Fibroblast of villous mesenchyme (primary cell): ENCODE results near the gene TMEM208. TPM values are rescaled to one million over a fixed set of nuclear protein-coding genes. Genes with fewer than 3 reads are reported as not detected.

Experiments
- DNase-seq: peaks from one replicate; pipeline ENCODE4 v3.0.0-alpha.2; 2010; ENCODE audit warnings: low read depth
- H3K4me3 ChIP-seq: 2 replicates; pipeline ENCODE4 v1.5.1; 2011; ENCODE audit warnings: low read depth, mild to moderate bottlenecking, low read length
- total RNA-seq: library from RNA; depleted of rRNA; stranded (reverse); fragments of >200 nt; gene quantifications from 2 replicates; pipeline ENCODE4 v1.2.3, GENCODE V29; 2012
- TF ChIP-seq, protein P1 (sequence below): IDR thresholded peaks from 2 replicates; pipeline ENCODE4 v1.5.1; 2012; ENCODE audit warnings: low read depth, mild to moderate bottlenecking, low read length; ENCODE audit not compliant: insufficient read depth

The TMEM208 gene
- total RNA-seq, 1 donor = 25.5 TPM

DNA sequence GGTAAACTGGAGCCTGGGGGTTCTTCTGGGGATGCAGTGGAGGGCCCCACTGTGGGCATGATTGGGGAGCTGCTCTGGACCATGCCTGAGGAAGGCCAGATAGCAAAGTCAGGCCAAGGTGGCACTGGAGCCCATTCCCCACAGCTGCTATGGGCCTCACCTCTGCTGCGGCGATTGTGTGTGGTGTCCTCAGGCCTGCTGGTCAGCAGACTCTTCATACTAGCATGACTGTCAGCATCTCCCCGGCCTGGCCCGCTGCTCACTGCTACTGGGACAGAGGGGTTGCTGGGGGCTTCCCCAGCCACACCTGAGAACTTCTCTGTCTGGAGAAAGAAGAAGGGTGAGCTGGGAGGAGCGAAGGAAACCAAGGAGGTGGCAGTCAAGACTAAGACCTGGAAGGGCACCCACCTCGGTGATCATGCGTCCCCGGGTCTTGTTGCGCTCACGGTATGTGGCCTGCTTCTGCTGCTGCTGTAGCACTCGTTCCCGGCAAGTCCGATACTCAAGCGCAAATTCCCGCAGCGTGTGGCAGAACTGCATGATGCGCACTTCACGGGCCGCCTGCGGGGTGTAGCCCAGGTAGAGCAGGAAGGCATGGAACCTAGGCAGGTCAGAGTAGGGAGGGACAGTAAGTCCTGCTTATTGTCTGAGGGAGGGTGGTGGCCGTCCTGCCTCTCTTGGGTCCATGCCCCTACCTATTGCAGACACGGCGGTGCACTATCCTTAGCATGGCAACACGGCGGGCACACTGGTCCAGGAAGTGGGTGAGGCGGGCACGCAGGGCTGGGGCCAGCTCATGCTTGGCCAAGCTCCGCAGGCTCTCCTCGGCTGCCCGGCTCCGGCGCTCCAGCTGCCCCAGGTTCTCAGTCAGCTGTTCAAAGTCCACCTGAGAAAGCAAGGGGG, 3.2 kb downstream of the TMEM208 start:
- DNase-seq = no peak
- no peak overlapping the region for H3K4me3 ChIP-seq
- TF ChIP-seq, protein P1, sequence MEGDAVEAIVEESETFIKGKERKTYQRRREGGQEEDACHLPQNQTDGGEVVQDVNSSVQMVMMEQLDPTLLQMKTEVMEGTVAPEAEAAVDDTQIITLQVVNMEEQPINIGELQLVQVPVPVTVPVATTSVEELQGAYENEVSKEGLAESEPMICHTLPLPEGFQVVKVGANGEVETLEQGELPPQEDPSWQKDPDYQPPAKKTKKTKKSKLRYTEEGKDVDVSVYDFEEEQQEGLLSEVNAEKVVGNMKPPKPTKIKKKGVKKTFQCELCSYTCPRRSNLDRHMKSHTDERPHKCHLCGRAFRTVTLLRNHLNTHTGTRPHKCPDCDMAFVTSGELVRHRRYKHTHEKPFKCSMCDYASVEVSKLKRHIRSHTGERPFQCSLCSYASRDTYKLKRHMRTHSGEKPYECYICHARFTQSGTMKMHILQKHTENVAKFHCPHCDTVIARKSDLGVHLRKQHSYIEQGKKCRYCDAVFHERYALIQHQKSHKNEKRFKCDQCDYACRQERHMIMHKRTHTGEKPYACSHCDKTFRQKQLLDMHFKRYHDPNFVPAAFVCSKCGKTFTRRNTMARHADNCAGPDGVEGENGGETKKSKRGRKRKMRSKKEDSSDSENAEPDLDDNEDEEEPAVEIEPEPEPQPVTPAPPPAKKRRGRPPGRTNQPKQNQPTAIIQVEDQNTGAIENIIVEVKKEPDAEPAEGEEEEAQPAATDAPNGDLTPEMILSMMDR = no peak

DNA sequence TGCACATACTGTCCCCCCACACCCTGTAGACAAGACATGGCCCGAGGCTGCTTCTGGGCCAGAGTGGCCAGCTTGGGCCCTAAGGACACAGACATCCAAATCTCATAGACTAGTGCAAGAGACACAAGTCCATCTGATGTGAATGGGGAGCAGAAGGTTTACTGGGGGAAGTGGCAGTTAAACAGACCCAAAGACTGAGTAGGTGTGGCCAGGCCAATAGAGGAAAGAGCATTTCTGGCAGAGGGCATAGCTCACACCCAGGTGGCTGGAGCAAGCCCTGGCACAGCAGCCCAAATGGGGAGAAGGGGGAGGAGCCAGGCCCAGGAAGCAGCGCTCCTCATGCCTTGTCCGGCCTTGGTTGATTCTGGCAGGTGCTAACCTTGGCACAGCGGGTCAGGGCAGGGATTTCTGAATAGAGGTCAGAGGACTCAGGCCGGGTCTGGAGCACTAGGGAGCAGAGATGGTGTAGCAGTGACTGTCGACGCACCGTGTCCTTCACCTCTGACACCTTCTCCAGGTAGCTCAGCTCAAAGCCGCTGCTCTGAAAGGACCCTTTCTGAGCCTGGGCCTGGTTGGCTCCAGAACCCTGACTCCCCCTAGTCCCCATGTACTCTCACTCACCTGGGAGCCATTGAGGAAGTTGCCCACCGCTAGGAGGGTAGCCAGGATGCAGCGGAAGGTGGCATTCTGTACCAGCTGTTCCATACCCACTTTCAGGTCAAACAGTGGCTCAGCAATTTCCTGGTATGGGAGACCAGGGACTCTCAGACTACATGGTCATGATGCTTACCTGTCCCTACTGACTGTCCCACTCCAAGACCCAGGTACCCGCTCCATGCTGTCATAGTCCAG, 4.1 kb downstream of the TMEM208 start:
- no peak for DNase-seq
- TF ChIP-seq, protein P1 = no peak

DNA sequence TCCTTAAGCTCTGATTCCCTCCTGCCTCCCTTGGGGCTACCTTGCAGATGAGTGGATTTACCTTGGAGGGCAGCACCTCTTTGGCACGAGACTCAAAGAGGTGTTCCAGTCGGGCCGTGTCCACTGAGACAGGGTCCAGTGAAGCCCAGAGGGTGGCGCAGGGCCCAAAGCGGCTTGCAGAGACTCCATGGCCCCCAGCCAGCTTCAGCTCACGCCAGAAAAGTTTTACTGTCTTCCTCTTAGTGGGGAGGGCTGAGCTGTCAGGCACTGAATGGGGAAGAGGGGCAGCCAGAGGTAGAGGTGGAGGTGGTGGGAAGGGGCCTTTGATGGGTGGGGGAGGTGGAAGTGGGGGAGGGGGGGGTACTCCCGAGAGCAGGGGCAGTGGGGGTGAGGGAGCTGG, 6.7 kb downstream of the TMEM208 start:
- H3K4me3 ChIP-seq = no peak overlapping the region
- no peak for DNase-seq
- TF ChIP-seq, protein P1 = no peak

More for the DNA sequence above, 4.1 kb downstream of the TMEM208 start:
- H3K4me3 ChIP-seq = no peak overlapping the region

DNA sequence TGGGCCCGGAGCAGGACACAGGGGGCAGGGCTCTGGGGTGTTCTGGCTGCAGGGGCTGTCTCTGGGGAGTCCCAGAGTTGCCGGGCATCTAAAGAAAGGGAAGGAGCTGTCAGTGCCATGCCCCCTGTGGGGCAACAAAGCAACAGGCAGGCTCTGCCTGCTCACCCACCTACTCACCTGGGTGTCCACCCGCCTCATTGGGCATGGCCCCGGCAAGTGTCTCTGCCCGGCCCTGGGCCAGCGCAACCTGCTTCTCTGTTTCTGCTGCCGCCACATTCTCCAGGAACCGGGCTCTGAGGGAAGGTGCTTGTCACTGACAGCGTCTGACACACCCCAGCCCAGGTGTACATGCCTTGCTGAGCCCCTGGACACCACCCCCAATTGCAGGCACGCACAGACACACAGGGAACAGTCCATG, 7.3 kb downstream of the TMEM208 start:
- no peak for DNase-seq
- no peak overlapping the region for H3K4me3 ChIP-seq
- TF ChIP-seq, protein P1 = no peak

DNA sequence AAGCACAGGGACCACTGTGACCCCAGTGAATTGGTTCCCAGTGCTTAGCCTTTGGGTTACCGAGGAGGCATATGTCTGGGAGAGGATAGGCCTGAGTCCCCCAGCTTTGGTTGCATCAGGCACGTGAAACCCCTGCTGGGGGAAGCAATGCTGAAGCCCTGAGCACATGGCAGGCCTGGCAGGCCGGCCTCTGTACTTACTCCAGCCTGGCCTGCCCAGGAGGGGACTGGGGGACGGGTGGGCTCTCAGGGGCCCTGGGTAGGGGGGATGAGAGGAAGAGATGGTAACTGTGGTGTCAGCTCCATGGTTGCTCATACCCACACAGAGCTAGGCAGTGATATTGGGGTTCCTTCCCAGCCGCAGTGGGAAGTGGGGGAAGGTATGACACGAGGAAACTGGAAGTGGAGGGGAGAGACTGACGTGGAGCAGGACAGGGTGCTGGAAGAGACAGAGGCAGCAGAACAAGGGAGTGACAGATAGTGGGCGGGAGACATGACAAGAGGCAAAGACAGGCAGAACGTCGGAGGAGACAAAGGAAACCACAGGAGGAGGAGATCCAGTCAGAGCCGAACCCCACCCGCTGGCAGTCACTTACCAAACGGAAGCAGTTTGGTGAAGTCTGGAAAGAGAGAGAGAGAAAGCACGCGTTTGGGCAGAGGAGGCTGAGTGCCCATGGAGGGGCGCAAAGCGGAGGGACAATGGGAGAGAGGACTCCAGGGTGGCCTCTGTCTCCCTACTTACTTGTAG, 9.1 kb downstream of the TMEM208 start:
- DNase-seq = no peak
- TF ChIP-seq, protein P1 = no peak
- no peak overlapping the region for H3K4me3 ChIP-seq
